Ammon's horn (tissue), 1 donor: ENCODE results near the gene FIZ1.
A peak's percentile ranks its signal among the peaks of the same experiment; 100 is the strongest.

ENCODE experiments used
- DNase-seq: peaks from one replicate; pipeline ENCODE4 v3.0.0-alpha.2; 2016; ENCODE audit warnings: low spot score

The FIZ1 gene

GRCh38 chr19:55599468-55599841, at the start of gene FIZ1:
FIZ1 (minus strand) TSS chr19:55599517; CDS start chr19:55597865, 1,652 bp downstream.
- peak; percentile 99 for DNase-seq

- DNase-seq: no peak
These were observed 49.4 kb upstream of the FIZ1 start for GRCh38 chr19:55648585-55649267.

- DNase-seq: peak; percentile 82
These were observed 48.6 kb upstream of the FIZ1 start, which contains the start of gene CCDC106 for GRCh38 chr19:55647732-55648584. CCDC106 (plus strand) TSS chr19:55648212; CDS start chr19:55649047, 835 bp downstream.

GRCh38 chr19:55646889-55647731, 47.8 kb upstream of the FIZ1 start:
- DNase-seq: no peak

- DNase-seq: no peak
These were observed 46.2 kb upstream of the FIZ1 start for GRCh38 chr19:55645512-55645881.

- DNase-seq: no peak
These were observed 45.7 kb upstream of the FIZ1 start for GRCh38 chr19:55644842-55645511.

GRCh38 chr19:55644191-55644833, 45.0 kb upstream of the FIZ1 start:
- DNase-seq: no peak

- DNase-seq: no peak
These were observed 44.5 kb upstream of the FIZ1 start for GRCh38 chr19:55643887-55644176.

- DNase-seq: peak; percentile 72
These were observed 43.9 kb upstream of the FIZ1 start, which contains the start of gene ZNF581 for GRCh38 chr19:55643003-55643886. ZNF581 (plus strand) TSS chr19:55643649; CDS start chr19:55644572, 923 bp downstream.

GRCh38 chr19:55642153-55643002, 43.1 kb upstream of the FIZ1 start:
- DNase-seq: no peak

GRCh38 chr19:55641426-55642152, 42.3 kb upstream of the FIZ1 start:
- DNase-seq: no peak

GRCh38 chr19:55640577-55641425, 41.5 kb upstream of the FIZ1 start, which contains the start of gene ZNF580:
ZNF580 (plus strand) TSS chr19:55641002; CDS start chr19:55642509, 1,507 bp downstream.
- peak; percentile 56 for DNase-seq

GRCh38 chr19:55640043-55640576, 40.8 kb upstream of the FIZ1 start:
- peak; percentile 80 for DNase-seq

- DNase-seq: no peak
These were observed 39.6 kb upstream of the FIZ1 start for GRCh38 chr19:55638864-55639359.

GRCh38 chr19:55637534-55637933, 38.2 kb upstream of the FIZ1 start:
- DNase-seq: no peak

- no peak for DNase-seq
These were observed 37.4 kb upstream of the FIZ1 start for GRCh38 chr19:55636723-55637122.

GRCh38 chr19:55635856-55636440, 36.6 kb upstream of the FIZ1 start:
- no peak for DNase-seq
